ENCODE data around the gene ODAD3.
"Not testable (repeated sequence)": the region's sequence is repeated elsewhere in the genome, so short reads cannot be mapped to it uniquely, and the experiment has no call there.

Gene ODAD3

DNA sequence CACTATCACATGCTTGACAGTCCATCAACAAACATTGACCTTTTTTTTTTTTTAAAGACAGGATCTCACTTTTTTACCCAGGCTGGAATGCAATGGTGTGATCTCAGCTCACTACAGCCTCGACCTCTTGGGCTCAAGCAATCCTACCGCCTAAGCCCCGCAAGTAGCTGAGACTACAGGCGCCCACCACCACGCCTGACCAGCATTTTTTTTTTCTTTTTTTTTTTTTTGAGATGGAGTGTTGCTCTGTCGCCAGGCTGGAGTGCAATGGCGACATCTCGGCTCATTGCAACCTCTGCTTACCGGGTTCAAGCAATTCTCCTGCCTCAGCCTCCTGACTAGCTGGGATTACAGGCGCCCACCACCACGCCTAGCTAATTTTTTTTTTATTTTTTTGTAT lies 24.0 kb upstream of the ODAD3 start:
- H3K27me3 ChIP-seq (ENCODE audit: control insufficient read depth in 2 of 2, insufficient read depth in 2 of 2, low read length in 2 of 2); H3K9me3 ChIP-seq (ENCODE audit: control insufficient read depth in 2 of 2, low read length in 2 of 2); H3K4me1 ChIP-seq (ENCODE audit: control insufficient read depth in 2 of 2, insufficient read depth in 2 of 2, low read length in 2 of 2); H3K9ac ChIP-seq (ENCODE audit: low read depth in 1 of 2, low read length in 2 of 2); H3K27ac ChIP-seq (ENCODE audit: low read depth in 2 of 2, low read length in 2 of 2); H3K4me3 ChIP-seq (ENCODE audit: low read length in 2 of 2); H3K36me3 ChIP-seq (ENCODE audit: control insufficient read depth in 2 of 2, insufficient read depth in 2 of 2, low read length in 2 of 2): not testable (repeated sequence)

DNA sequence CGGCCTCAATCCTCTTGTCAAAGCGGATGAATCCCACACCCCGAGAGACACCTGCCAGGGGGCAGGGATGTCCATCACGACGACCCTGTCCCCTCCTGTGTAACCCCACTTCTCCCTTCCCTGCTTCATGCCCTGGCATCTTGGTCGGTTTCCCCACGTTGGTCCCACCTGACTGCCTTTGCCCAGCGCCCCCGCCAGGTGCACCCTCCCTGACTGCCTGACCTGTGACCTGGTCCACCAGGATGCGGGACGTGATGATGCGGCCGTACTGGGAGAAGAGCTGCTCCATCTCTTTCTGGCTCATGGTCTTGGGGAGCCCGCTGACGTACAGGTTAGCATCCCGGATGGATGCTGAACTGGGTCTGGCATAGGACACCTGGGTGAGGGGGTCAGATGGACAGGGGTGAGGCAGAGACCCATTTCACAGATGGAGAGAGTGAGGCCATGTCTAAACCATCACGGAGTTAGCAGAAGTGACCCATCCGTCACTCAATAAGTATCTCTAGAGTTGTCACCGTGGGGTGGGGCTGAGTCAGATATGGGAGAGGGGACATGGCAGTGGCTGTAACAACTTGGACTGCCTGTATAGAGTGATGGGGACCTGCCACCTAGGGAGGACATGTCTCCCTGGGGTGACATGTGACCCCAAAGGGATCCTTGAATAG lies 23.4 kb upstream of the ODAD3 start:
- Histone ChIP-seq H3K27ac (ENCODE audit: low read depth in 2 of 2, low read length in 2 of 2) (no peak overlapping the region), H3K9me3 (ENCODE audit: control insufficient read depth in 2 of 2, low read length in 2 of 2) (no peaks in the 10 kb centered on the region), H3K9ac (ENCODE audit: low read depth in 1 of 2, low read length in 2 of 2) (no peak overlapping the region), H3K36me3 (ENCODE audit: control insufficient read depth in 2 of 2, insufficient read depth in 2 of 2, low read length in 2 of 2) (no peaks in the 10 kb centered on the region), H3K4me1 (ENCODE audit: control insufficient read depth in 2 of 2, insufficient read depth in 2 of 2, low read length in 2 of 2) (no peaks in the 10 kb centered on the region), H3K27me3 (ENCODE audit: control insufficient read depth in 2 of 2, insufficient read depth in 2 of 2, low read length in 2 of 2) (peaks cover 0 to 1% of the 10 kb centered on the region in 2 donors), H3K4me3 (ENCODE audit: low read length in 2 of 2) (no peak overlapping the region)

DNA sequence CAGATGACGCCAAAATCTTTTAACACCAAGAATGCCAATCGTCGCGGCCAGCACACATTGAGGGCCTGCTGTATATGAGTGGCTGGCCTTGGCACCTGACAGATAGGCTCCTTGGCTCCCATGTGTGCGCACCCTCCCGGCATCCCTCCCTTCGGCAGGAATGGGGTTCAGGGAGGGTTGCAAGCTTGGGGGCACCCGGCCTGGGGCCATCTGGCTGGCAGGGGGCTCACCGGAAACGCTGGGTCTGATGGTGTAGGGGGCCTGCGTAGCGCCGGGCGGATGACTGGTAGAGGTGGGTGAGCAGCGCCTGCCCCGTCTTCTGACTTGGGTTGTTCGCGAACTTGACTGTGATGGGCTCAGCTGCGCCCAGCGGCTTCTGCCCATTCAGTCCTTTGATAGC lies 22.9 kb upstream of the ODAD3 start:
- no peaks in the 10 kb centered on the region for H3K4me1 ChIP-seq (ENCODE audit: control insufficient read depth in 2 of 2, insufficient read depth in 2 of 2, low read length in 2 of 2)
- H3K27me3 ChIP-seq (ENCODE audit: control insufficient read depth in 2 of 2, insufficient read depth in 2 of 2, low read length in 2 of 2), result no peaks in the 10 kb centered on the region
- no peak overlapping the region for H3K9ac ChIP-seq (ENCODE audit: low read depth in 1 of 2, low read length in 2 of 2)
- H3K4me3 ChIP-seq (ENCODE audit: low read length in 2 of 2), result no peak overlapping the region
- no peaks in the 10 kb centered on the region for H3K9me3 ChIP-seq (ENCODE audit: control insufficient read depth in 2 of 2, low read length in 2 of 2)
- H3K27ac ChIP-seq (ENCODE audit: low read depth in 2 of 2, low read length in 2 of 2), result no peak overlapping the region
- no peaks in the 10 kb centered on the region for H3K36me3 ChIP-seq (ENCODE audit: control insufficient read depth in 2 of 2, insufficient read depth in 2 of 2, low read length in 2 of 2)

DNA sequence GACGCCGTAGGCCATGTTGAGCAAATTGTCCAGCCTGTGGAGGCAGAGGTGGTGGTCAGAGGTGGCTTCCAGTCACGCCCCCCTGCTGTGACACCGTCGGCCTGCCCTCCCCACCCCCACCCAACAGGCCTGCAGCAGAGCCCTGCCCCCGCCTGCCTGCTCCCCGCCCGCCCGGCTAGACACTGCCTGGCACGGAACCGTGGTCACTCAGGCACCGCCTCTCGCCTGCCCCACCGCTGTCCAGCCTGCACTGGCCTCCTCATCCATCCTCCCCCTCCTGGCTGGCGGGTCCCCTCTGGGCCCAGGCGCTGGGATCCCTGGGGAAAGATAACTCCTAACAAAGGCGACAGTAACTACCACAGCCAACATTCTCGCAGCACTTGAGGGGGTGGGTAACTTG lies 22.2 kb upstream of the ODAD3 start:
- no peak overlapping the region for H3K9ac ChIP-seq (ENCODE audit: low read depth in 1 of 2, low read length in 2 of 2)
- H3K9me3 ChIP-seq (ENCODE audit: control insufficient read depth in 2 of 2, low read length in 2 of 2), result no peaks in the 10 kb centered on the region
- no peak overlapping the region for H3K27ac ChIP-seq (ENCODE audit: low read depth in 2 of 2, low read length in 2 of 2)

DNA sequence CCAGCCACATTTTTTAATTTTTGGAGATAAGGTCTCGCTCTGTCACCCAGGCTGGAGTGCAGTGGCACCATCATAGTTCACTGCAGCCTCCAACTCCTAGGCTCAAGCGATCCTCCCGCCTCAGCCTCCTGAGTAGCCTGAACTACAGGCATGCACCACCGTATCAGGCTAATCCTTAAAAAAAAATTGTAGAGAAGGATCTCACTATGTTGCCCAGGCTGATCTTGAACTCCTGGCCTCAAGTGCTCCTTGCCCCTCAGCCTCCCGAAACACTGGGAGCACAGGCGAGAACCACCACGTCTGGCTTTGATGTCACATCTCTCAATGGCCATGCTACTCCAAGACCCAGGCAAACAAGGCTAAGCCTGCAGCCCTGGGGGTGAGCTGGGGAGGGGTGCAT lies 21.7 kb upstream of the ODAD3 start:
- H3K9me3 ChIP-seq (ENCODE audit: control insufficient read depth in 2 of 2, low read length in 2 of 2), result no peaks in the 10 kb centered on the region
- no peak overlapping the region for H3K27ac ChIP-seq (ENCODE audit: low read depth in 2 of 2, low read length in 2 of 2)

More for the DNA sequence above, 22.2 kb upstream of the ODAD3 start:
- no peaks in the 10 kb centered on the region for H3K36me3 ChIP-seq (ENCODE audit: control insufficient read depth in 2 of 2, insufficient read depth in 2 of 2, low read length in 2 of 2)
- no peaks in the 10 kb centered on the region for H3K27me3 ChIP-seq (ENCODE audit: control insufficient read depth in 2 of 2, insufficient read depth in 2 of 2, low read length in 2 of 2)
- H3K4me1 ChIP-seq (ENCODE audit: control insufficient read depth in 2 of 2, insufficient read depth in 2 of 2, low read length in 2 of 2), result no peaks in the 10 kb centered on the region
- no peak overlapping the region for H3K4me3 ChIP-seq (ENCODE audit: low read length in 2 of 2)

DNA sequence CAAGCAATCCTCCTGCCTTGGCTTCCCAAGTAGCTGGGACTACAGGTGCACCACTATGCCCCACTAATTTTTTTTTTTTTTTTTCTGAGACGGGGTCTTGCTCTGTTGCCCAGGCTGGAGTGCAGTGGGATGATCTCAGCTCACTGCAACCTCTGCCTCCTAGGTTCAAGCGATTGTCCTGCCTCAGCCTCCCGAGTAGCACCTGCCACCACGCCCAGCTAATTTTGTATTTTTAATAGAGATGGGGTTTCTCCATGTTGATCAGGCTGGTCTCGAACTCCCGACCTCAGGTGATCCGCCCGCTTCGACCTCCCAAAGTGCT lies 20.3 kb upstream of the ODAD3 start:
- not testable (repeated sequence) for H3K4me1 ChIP-seq (ENCODE audit: control insufficient read depth in 2 of 2, insufficient read depth in 2 of 2, low read length in 2 of 2); H3K36me3 ChIP-seq (ENCODE audit: control insufficient read depth in 2 of 2, insufficient read depth in 2 of 2, low read length in 2 of 2); H3K27me3 ChIP-seq (ENCODE audit: control insufficient read depth in 2 of 2, insufficient read depth in 2 of 2, low read length in 2 of 2); H3K9me3 ChIP-seq (ENCODE audit: control insufficient read depth in 2 of 2, low read length in 2 of 2); H3K27ac ChIP-seq (ENCODE audit: low read depth in 2 of 2, low read length in 2 of 2); H3K9ac ChIP-seq (ENCODE audit: low read depth in 1 of 2, low read length in 2 of 2); H3K4me3 ChIP-seq (ENCODE audit: low read length in 2 of 2)

More for the DNA sequence above, 21.7 kb upstream of the ODAD3 start:
- no peaks in the 10 kb centered on the region for H3K27me3 ChIP-seq (ENCODE audit: control insufficient read depth in 2 of 2, insufficient read depth in 2 of 2, low read length in 2 of 2)
- H3K9ac ChIP-seq (ENCODE audit: low read depth in 1 of 2, low read length in 2 of 2), result no peak overlapping the region
- H3K36me3 ChIP-seq (ENCODE audit: control insufficient read depth in 2 of 2, insufficient read depth in 2 of 2, low read length in 2 of 2), result no peaks in the 10 kb centered on the region
- H3K4me1 ChIP-seq (ENCODE audit: control insufficient read depth in 2 of 2, insufficient read depth in 2 of 2, low read length in 2 of 2), result no peaks in the 10 kb centered on the region
- no peak overlapping the region for H3K4me3 ChIP-seq (ENCODE audit: low read length in 2 of 2)

DNA sequence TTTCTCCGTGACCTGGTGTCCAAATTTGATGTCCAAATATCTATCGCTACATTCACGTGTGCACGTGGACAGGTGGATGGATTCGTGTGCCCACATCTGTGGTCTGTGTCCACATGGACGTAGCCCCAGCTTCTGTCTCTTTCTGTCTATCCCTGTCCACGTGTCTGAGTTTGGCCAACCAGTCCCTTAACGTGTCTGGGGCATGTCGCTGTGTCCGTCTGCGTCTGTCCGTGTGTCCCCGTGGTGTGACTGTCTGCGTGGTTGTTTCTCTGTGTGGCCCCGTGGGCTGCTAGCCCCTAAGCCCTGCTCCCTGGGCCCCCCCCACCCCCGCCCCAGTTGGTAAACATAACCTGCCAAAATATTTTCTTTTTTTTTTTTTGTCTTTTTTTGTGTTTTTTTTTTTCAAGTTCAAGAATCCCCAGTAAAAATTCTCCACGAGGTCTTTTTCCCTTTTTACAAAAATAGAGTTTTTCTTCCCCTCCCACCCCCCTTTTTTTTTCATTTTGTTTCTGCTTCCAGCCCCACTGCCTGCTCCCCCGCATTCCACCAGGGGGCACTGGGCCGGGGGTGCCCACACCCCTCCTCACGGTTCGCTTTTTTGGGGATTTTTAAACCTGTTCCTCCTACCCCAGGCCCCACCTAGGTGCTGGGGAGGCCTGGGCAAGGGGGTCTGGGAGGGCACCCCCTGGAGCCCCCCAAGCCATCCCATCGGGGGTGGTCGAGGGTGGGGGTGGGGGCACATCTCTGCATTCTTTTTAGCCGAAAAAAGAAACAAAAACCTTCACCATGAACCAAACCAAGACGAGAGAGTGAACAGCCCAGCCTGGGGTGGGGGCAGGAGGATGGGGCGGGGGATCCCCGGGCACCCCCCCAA lies 18.8 kb upstream of the ODAD3 start:
- H3K27ac ChIP-seq (ENCODE audit: low read depth in 2 of 2, low read length in 2 of 2), result no peak overlapping the region
- H3K27me3 ChIP-seq (ENCODE audit: control insufficient read depth in 2 of 2, insufficient read depth in 2 of 2, low read length in 2 of 2), result no peaks in the 10 kb centered on the region

DNA sequence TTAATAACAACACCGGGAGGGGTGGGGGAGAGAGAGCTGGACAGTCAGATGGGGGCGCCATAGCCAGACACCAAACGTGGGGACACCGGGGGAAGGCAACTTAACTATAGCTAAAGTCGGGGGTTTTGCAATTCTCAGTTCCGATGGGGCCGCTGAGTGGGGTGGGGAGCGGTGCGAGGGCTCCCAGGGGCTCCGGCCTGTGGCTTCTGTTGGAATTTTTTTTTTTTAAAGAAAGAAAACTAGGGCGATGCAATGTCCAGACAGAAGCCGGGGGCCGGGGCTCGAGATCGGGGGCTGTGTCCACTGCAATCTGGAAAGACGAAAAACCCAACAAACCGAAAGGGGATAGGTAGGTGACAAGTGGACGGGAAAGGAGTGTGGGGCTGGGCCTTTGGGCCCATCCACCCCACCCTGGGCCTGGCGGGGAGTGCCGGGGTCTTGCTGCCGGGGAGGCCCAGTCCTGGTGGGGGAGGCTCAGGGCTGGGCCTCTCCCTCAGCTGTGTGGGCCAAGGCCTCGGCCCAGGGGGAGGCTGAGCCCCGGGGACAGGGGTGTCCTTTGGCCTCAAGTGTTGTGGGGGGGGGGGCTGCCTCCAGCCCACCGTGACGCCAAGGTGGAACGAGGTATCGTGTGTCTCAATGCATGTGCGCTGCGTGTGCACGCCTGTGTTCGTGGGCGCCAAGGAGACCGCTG lies 17.8 kb upstream of the ODAD3 start:
- H3K27me3 ChIP-seq (ENCODE audit: control insufficient read depth in 2 of 2, insufficient read depth in 2 of 2, low read length in 2 of 2), result no peaks in the 10 kb centered on the region
- H3K9ac ChIP-seq (ENCODE audit: low read depth in 1 of 2, low read length in 2 of 2), result no peak overlapping the region
- peaks cover 9 to 16% of the 10 kb centered on the region in 2 donors for H3K36me3 ChIP-seq (ENCODE audit: control insufficient read depth in 2 of 2, insufficient read depth in 2 of 2, low read length in 2 of 2)
- H3K4me3 ChIP-seq (ENCODE audit: low read length in 2 of 2), result no peak overlapping the region
- H3K4me1 ChIP-seq (ENCODE audit: control insufficient read depth in 2 of 2, insufficient read depth in 2 of 2, low read length in 2 of 2), result no peaks in the 10 kb centered on the region
- H3K9me3 ChIP-seq (ENCODE audit: control insufficient read depth in 2 of 2, low read length in 2 of 2), result no peaks in the 10 kb centered on the region
- no peak overlapping the region for H3K27ac ChIP-seq (ENCODE audit: low read depth in 2 of 2, low read length in 2 of 2)

More for the DNA sequence above, 18.8 kb upstream of the ODAD3 start:
- Histone ChIP-seq H3K4me1 (ENCODE audit: control insufficient read depth in 2 of 2, insufficient read depth in 2 of 2, low read length in 2 of 2) (no peaks in the 10 kb centered on the region), H3K9ac (ENCODE audit: low read depth in 1 of 2, low read length in 2 of 2) (no peak overlapping the region), H3K9me3 (ENCODE audit: control insufficient read depth in 2 of 2, low read length in 2 of 2) (no peaks in the 10 kb centered on the region), H3K36me3 (ENCODE audit: control insufficient read depth in 2 of 2, insufficient read depth in 2 of 2, low read length in 2 of 2) (peaks cover 3 to 7% of the 10 kb centered on the region in 2 donors), H3K4me3 (ENCODE audit: low read length in 2 of 2) (no peak overlapping the region)

DNA sequence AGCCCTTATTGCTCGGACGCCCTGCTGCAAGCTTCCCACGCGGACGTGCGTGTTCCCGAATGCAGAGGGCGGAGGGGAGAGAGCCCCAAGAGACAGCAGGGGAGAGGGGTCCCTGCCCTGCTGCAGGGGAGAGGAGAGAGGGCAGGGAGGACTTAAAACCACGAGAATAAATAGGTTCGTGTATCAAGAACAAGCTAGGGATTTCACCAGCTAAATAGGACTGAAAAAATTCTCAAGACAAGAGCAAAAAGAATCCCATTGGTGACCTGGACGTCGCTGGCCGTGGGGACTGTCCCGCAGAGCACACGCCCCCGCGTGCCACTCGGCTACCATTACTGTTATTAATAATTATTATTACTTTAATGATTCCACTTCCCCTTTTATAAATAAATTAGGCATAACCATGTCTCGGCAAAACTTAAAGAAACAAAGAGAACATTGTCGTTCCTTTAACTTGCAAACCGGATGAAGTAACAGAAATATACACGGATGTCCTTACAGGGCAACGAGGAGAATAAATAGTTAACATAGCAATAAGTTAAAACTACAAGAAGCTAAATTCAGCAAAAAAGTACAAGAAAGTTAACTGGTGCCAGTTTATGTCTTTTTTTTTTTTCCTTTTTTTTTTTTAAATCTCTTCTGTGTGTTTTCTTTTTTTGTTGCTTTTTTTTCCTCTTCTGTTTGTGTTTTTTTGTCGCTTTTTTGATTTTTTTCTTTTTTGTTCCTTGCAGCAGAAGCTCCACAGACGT lies 17.1 kb upstream of the ODAD3 start:
- Histone ChIP-seq H3K4me1 (ENCODE audit: control insufficient read depth in 2 of 2, insufficient read depth in 2 of 2, low read length in 2 of 2) (no peaks in the 10 kb centered on the region), H3K9me3 (ENCODE audit: control insufficient read depth in 2 of 2, low read length in 2 of 2) (no peaks in the 10 kb centered on the region)

More for the DNA sequence above, 17.1 kb upstream of the ODAD3 start:
- no peak overlapping the region for H3K9ac ChIP-seq (ENCODE audit: low read depth in 1 of 2, low read length in 2 of 2)
- no peak overlapping the region for H3K27ac ChIP-seq (ENCODE audit: low read depth in 2 of 2, low read length in 2 of 2)
- H3K4me3 ChIP-seq (ENCODE audit: low read length in 2 of 2), result no peak overlapping the region
- H3K36me3 ChIP-seq (ENCODE audit: control insufficient read depth in 2 of 2, insufficient read depth in 2 of 2, low read length in 2 of 2), result peaks cover 17 to 23% of the 10 kb centered on the region in 2 donors
- no peaks in the 10 kb centered on the region for H3K27me3 ChIP-seq (ENCODE audit: control insufficient read depth in 2 of 2, insufficient read depth in 2 of 2, low read length in 2 of 2)

Data from mucosa of rectum (tissue), 2 donors.